Measurements from ENCODE around the gene EFCC1. TPM values are rescaled to one million over a fixed set of nuclear protein-coding genes. Genes with fewer than 3 reads are reported as not detected.

Gene EFCC1
- total RNA-seq, 2 donors from 2014 or later: 0.31 to 0.93 TPM

DNA sequence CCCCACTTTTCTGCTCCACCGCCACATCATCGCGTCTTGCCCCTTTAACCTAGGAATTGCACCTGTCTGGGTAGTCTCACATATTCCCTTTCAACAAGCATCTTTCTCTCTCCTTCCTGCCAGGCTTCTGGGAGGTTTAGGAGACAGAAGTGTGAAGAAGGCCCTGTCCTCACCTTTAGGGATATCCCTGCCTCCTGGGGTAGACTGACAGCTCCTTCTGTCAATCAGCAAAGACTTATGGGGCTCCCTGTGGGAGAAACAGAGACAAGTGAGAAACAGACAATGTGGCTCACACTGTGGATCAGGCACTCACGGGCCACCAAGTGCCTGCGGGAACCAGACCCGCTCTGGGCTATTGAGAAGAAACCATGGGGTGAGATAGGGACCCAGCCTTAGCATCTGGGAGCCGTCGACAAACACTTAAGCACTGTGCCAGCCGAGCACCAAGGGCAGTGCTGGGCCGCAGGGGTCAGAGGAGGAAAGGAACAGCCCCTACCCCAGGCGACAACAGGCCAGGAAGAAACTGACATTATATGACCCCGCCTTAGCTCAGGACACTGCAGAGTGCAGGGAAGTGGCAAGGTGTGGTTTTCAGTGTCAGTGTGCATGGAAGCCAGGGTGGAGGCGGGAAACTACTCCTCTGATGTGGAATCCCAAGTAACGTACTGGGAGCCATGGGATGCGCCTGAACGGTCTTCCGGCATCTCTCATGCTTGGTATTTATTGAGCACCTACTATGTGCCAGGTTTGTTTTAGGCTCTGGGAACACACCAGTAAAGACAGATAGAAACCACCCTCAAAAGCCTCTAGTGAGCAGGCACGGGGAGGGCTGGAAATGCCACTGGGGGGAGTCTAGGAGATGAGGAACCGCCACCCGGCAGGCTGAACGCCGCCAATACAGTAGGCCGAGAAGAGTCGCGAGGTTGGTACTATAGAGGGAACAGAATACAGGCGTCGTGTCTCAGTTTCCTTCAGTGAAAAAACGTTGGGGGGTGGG, 1.8 kb downstream of the EFCC1 start:
- Histone ChIP-seq H3K4me3 (ENCODE audit: low read length) (peak overlapping the region; percentile 73), H3K4me1 (ENCODE audit: control insufficient read depth, insufficient read depth, low read length) (peaks cover 7% of the 10 kb centered on the region), H3K9me3 (ENCODE audit: control insufficient read depth, low read length) (no peaks in the 10 kb centered on the region), H3K27me3 (ENCODE audit: control insufficient read depth, insufficient read depth, low read length, poor library complexity, severe bottlenecking) (peaks cover 89% of the 10 kb centered on the region), H3K36me3 (ENCODE audit: control insufficient read depth, insufficient read depth, low read length) (no peaks in the 10 kb centered on the region), H3K9ac (ENCODE audit: extremely low read depth, low read length, poor library complexity, severe bottlenecking) (no peak overlapping the region), H3K27ac (ENCODE audit: low read depth, low read length) (no peak overlapping the region)
- H3K27ac Mint-ChIP-seq: no peak overlapping the region
- peak overlapping the region; percentile 54 for H3K4me3 Mint-ChIP-seq
- peaks cover 98% of the 10 kb centered on the region for H3K27me3 Mint-ChIP-seq (ENCODE audit: insufficient read depth)
- TF ChIP-seq, protein P1, sequence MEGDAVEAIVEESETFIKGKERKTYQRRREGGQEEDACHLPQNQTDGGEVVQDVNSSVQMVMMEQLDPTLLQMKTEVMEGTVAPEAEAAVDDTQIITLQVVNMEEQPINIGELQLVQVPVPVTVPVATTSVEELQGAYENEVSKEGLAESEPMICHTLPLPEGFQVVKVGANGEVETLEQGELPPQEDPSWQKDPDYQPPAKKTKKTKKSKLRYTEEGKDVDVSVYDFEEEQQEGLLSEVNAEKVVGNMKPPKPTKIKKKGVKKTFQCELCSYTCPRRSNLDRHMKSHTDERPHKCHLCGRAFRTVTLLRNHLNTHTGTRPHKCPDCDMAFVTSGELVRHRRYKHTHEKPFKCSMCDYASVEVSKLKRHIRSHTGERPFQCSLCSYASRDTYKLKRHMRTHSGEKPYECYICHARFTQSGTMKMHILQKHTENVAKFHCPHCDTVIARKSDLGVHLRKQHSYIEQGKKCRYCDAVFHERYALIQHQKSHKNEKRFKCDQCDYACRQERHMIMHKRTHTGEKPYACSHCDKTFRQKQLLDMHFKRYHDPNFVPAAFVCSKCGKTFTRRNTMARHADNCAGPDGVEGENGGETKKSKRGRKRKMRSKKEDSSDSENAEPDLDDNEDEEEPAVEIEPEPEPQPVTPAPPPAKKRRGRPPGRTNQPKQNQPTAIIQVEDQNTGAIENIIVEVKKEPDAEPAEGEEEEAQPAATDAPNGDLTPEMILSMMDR (conservative IDR thresholded peaks at IDR 0.05): no peak
- WGBS, 2 experiments (ENCODE audit: insufficient coverage in 1 of 2, insufficient read length in 1 of 2): 48 to 54% methylated on average over 18 to 28 of the region's 28 CpGs
- DNase-seq: peak; percentile 67
- peaks cover 18% of the 10 kb centered on the region for H3K4me1 Mint-ChIP-seq
- H3K36me3 Mint-ChIP-seq (ENCODE audit: low read depth): no peaks in the 10 kb centered on the region
- H3K9me3 Mint-ChIP-seq: no peaks in the 10 kb centered on the region

DNA sequence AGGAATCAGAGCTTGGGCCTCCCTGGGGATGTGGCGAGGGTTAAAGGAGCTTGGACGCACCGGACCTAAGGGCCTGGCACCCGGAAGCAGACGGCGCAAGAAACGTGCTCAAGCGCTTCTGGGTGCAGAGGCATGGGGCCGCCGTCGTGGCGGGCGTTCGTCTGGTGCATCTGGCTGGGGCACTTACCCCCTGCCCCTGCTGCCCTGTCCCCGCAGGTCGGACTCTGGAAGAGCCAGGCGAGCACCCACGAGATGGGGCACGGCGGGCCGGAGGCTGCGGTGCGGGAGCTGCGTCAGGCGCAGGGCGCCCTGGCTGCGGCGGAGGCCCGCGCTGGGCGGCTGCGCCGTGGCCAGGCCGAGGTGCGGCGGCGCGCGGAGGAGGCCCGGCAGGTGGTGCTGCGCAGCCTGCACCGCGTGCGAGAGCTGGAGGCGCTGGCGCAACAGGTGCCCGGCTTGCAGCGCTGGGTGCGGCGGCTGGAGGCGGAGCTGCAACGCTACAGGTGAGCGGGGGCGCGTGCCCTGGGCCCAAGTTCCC, 2.5 kb downstream of the EFCC1 start:
- no peaks in the 10 kb centered on the region for H3K9me3 ChIP-seq (ENCODE audit: control insufficient read depth, low read length)
- Mint-ChIP-seq H3K4me3 (no peak overlapping the region), H3K9me3 (no peaks in the 10 kb centered on the region), H3K27me3 (ENCODE audit: insufficient read depth) (peaks cover 98% of the 10 kb centered on the region), H3K36me3 (ENCODE audit: low read depth) (no peaks in the 10 kb centered on the region), H3K4me1 (peaks cover 15% of the 10 kb centered on the region), H3K27ac (no peak overlapping the region)
- 12 to 13% methylated on average over 16 to 55 of the region's 55 CpGs for WGBS, 2 experiments (ENCODE audit: insufficient coverage in 1 of 2, insufficient read length in 1 of 2)
- H3K4me1 ChIP-seq (ENCODE audit: control insufficient read depth, insufficient read depth, low read length): peaks cover 4% of the 10 kb centered on the region
- TF ChIP-seq, protein P1 (conservative IDR thresholded peaks at IDR 0.05): peak; percentile 49
- H3K9ac ChIP-seq (ENCODE audit: extremely low read depth, low read length, poor library complexity, severe bottlenecking): no peak overlapping the region
- no peak overlapping the region for H3K27ac ChIP-seq (ENCODE audit: low read depth, low read length)
- H3K36me3 ChIP-seq (ENCODE audit: control insufficient read depth, insufficient read depth, low read length): no peaks in the 10 kb centered on the region
- H3K4me3 ChIP-seq (ENCODE audit: low read length): no peak overlapping the region
- DNase-seq: peak; percentile 78
- H3K27me3 ChIP-seq (ENCODE audit: control insufficient read depth, insufficient read depth, low read length, poor library complexity, severe bottlenecking): peaks cover 96% of the 10 kb centered on the region

DNA sequence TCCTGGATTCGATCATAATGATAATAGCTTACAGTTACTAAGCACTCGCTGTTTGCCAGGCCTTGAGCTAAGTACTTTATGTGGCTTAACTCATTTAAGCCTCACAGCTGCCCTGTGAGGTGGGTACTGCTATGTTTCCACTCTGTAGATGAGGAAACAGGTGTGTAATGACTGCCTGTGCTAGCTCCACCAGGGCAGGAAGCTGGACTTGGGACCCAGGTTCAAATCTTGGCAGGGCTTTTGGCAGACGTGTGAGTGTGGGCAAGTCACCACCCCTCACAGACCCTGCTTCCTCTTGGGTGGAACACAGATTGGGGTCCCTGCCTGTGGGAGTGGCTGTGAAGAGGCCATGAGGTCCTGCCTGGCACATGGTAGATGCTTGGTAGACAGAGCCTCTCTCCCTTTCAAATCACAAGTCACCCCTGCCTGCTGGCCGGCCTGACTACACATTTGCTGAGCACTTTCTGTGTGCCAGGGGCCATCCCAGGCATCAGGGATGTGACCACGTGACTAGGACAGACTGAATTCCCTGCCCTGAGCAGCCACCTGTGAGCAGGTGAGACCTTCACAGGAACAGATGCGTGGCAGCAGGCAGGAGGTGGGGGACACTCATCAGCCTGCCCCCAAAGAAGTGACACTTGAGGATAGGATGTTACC, 3.7 kb downstream of the EFCC1 start:
- no peak overlapping the region for H3K4me3 Mint-ChIP-seq
- H3K4me3 ChIP-seq (ENCODE audit: low read length): no peak overlapping the region
- H3K36me3 Mint-ChIP-seq (ENCODE audit: low read depth): no peaks in the 10 kb centered on the region

More for the DNA sequence above, 3.7 kb downstream of the EFCC1 start:
- Histone ChIP-seq H3K27ac (ENCODE audit: low read depth, low read length) (no peak overlapping the region), H3K9me3 (ENCODE audit: control insufficient read depth, low read length) (no peaks in the 10 kb centered on the region), H3K9ac (ENCODE audit: extremely low read depth, low read length, poor library complexity, severe bottlenecking) (no peak overlapping the region), H3K27me3 (ENCODE audit: control insufficient read depth, insufficient read depth, low read length, poor library complexity, severe bottlenecking) (peaks cover 90% of the 10 kb centered on the region), H3K4me1 (ENCODE audit: control insufficient read depth, insufficient read depth, low read length) (no peaks in the 10 kb centered on the region), H3K36me3 (ENCODE audit: control insufficient read depth, insufficient read depth, low read length) (no peaks in the 10 kb centered on the region)
- Mint-ChIP-seq H3K27ac (no peak overlapping the region), H3K9me3 (no peaks in the 10 kb centered on the region), H3K4me1 (peaks cover 10% of the 10 kb centered on the region), H3K27me3 (ENCODE audit: insufficient read depth) (peaks cover 96% of the 10 kb centered on the region)
- no peak for DNase-seq
- WGBS, 2 experiments (ENCODE audit: insufficient coverage in 1 of 2, insufficient read length in 1 of 2): 86 to 89% methylated on average over 5 to 6 of the region's 6 CpGs
- TF ChIP-seq, protein P1 (conservative IDR thresholded peaks at IDR 0.05): no peak

All from endodermal cell (in vitro differentiated cells).